H1 (cell line): Measurements from ENCODE around the gene SERPINF2. TPM values are rescaled to one million over a fixed set of nuclear protein-coding genes. Genes with fewer than 3 reads are reported as not detected.
A peak's percentile ranks its signal among the peaks of the same experiment; 100 is the strongest.

Experiments
- CTCF ChIA-PET: fragments of 300-600 bp; sonication (Branson Sonifier 250); formaldehyde crosslinking; loops from one replicate; lab custom pipeline; 2021; ENCODE audit not compliant: partially characterized antibody; lab: Charles Lee
- POLR2A ChIA-PET: fragments of 300-600 bp; sonication (Branson Sonifier 250); formaldehyde crosslinking; loops from one replicate; lab custom pipeline; 2021; ENCODE audit warnings: inconsistent platforms; ENCODE audit not compliant: partially characterized antibody; lab: Charles Lee
- DNase-seq, 2 experiments: peaks; one replicate each; pipeline versions ENCODE4 v3.0.0 to v3.0.0-alpha.2; 2010 to 2022; ENCODE audit warnings: low spot score in 2 of 2, low read depth in 1 of 2, mixed read lengths in 1 of 2
- FAIRE-seq: peaks from 2 replicates; lab custom pipeline; 2011; peaks lifted over from hg19 to GRCh38; lab: Jason Lieb, UNC
- H2AFZ ChIP-seq: 2 replicates; pipeline ENCODE4 v1.8.1; 2012; ENCODE audit warnings: low read length, inconsistent platforms
- H2AK5ac ChIP-seq: 2 replicates; pipeline ENCODE4 v1.6.1; 2013; ENCODE audit warnings: low read depth, low read length
- H2BK120ac ChIP-seq: replicated peaks from 2 replicates; pipeline ENCODE3; 2013; ENCODE audit warnings: low read depth, low read length, inconsistent platforms
- H2BK12ac ChIP-seq: 2 replicates; pipeline ENCODE4 v1.6.1; 2013; ENCODE audit warnings: low read depth, low read length
- H2BK15ac ChIP-seq: 2 replicates; pipeline ENCODE4 v1.6.1; 2013; ENCODE audit warnings: low read length
- H2BK20ac ChIP-seq: 2 replicates; pipeline ENCODE4 v1.6.1; 2013; ENCODE audit warnings: low read length
- H2BK5ac ChIP-seq: 2 replicates; pipeline ENCODE4 v1.6.1; 2013; ENCODE audit warnings: low read depth, low read length
- H3K14ac ChIP-seq: 2 replicates; pipeline ENCODE4 v1.6.1; 2013; ENCODE audit warnings: inconsistent platforms; ENCODE audit not compliant: insufficient read length
- H3K18ac ChIP-seq: 2 replicates; pipeline ENCODE4 v1.6.1; 2013; ENCODE audit warnings: low read length; ENCODE audit errors: extremely low read depth
- H3K23ac ChIP-seq: 2 replicates; pipeline ENCODE4 v1.6.1; 2013; ENCODE audit warnings: inconsistent platforms; ENCODE audit not compliant: insufficient read length
- H3K23me2 ChIP-seq: 2 replicates; pipeline ENCODE4 v1.6.1; 2013; ENCODE audit warnings: low read depth, low read length
- H3K27ac ChIP-seq: 2 replicates; pipeline ENCODE4 v1.6.1; 2011; ENCODE audit warnings: low read depth, low read length, inconsistent platforms
- H3K27me3 ChIP-seq, 4 experiments: replicated peaks in 1 of 4; 1 replicate in 1 of 4; 2 replicates in 3 of 4; pipeline versions ENCODE4 v1.6.1 to v1.8.1; 2011 to 2013; ENCODE audit warnings: low read length in 3 of 4, mild to moderate bottlenecking in 3 of 4, inconsistent platforms in 2 of 4, mixed read lengths in 2 of 4, moderate library complexity in 1 of 4; ENCODE audit not compliant: control insufficient read depth in 3 of 4, insufficient read depth in 3 of 4; ENCODE audit errors: extremely low read depth in 1 of 4
- H3K36me3 ChIP-seq, 4 experiments: 2 replicates each; pipeline versions ENCODE4 v1.6.1 to v1.8.1; 2011 to 2013; ENCODE audit warnings: mild to moderate bottlenecking in 4 of 4, low read length in 3 of 4, moderate library complexity in 2 of 4, control low read depth in 1 of 4, inconsistent platforms in 1 of 4; ENCODE audit not compliant: insufficient read depth in 4 of 4, control insufficient read depth in 2 of 4
- H3K4ac ChIP-seq: replicated peaks from 2 replicates; pipeline ENCODE3; 2013; ENCODE audit warnings: low read length, low read depth, mixed read lengths, inconsistent platforms; ENCODE audit not compliant: insufficient read length
- H3K4me1 ChIP-seq, 4 experiments: replicated peaks in 1 of 4; 1 replicate in 1 of 4; 2 replicates in 3 of 4; pipeline versions ENCODE4 v1.6.1 to v1.8.1; 2011 to 2013; ENCODE audit warnings: low read length in 3 of 4, inconsistent platforms in 2 of 4, mixed read lengths in 1 of 4; ENCODE audit not compliant: insufficient read depth in 4 of 4, control insufficient read depth in 3 of 4
- H3K4me2 ChIP-seq, 2 experiments: 2 replicates each; pipeline versions ENCODE4 v1.6.1 to v1.8.1; 2011 to 2013; ENCODE audit warnings: low read depth in 2 of 2, low read length in 2 of 2, control low read depth in 1 of 2, inconsistent platforms in 1 of 2, mild to moderate bottlenecking in 1 of 2; ENCODE audit not compliant: insufficient read depth in 1 of 2
- H3K4me3 ChIP-seq, 4 experiments: fragments of 200-600, 300-600 bp in 1 of 4; sonication (generic), shearing (Covaris generic), sonication (Bioruptor Twin) in 1 of 4; 2 replicates each; pipeline versions ENCODE4 v1.5.1 to v1.8.1; 2011 to 2016; ENCODE audit warnings: low read length in 4 of 4, low read depth in 3 of 4, control low read depth in 2 of 4, inconsistent platforms in 2 of 4, mild to moderate bottlenecking in 2 of 4, mixed read lengths in 1 of 4, moderate library complexity in 1 of 4; ENCODE audit not compliant: insufficient read depth in 2 of 4; ENCODE audit errors: extremely low read depth in 1 of 4
- H3K56ac ChIP-seq: replicated peaks from 2 replicates; pipeline ENCODE3; 2013; ENCODE audit warnings: low read depth, mild to moderate bottlenecking, mixed read lengths, low read length, inconsistent platforms; ENCODE audit not compliant: insufficient read length
- H3K79me1 ChIP-seq: 2 replicates; pipeline ENCODE4 v1.6.1; 2013; ENCODE audit warnings: low read depth, low read length, control low read depth
- H3K79me2 ChIP-seq, 2 experiments: 2 replicates each; pipeline versions ENCODE4 v1.6.1 to v1.8.1; 2012 to 2013; ENCODE audit warnings: low read length in 2 of 2, mild to moderate bottlenecking in 2 of 2, inconsistent platforms in 1 of 2; ENCODE audit not compliant: insufficient read depth in 2 of 2, control insufficient read depth in 1 of 2
- H3K9ac ChIP-seq, 4 experiments: replicated peaks in 1 of 4; 1 replicate in 1 of 4; 2 replicates in 3 of 4; pipeline versions ENCODE4 v1.6.1 to v1.8.1; 2011 to 2013; ENCODE audit warnings: low read depth in 3 of 4, low read length in 3 of 4, control low read depth in 2 of 4, mild to moderate bottlenecking in 2 of 4, moderate library complexity in 2 of 4, inconsistent platforms in 1 of 4; ENCODE audit errors: extremely low read depth in 1 of 4
- H3K9me3 ChIP-seq, 2 experiments: 2 replicates each; pipeline versions ENCODE4 v1.6.1 to v1.8.1; 2012 to 2013; ENCODE audit warnings: mild to moderate bottlenecking in 2 of 2, moderate library complexity in 2 of 2, control low read depth in 1 of 2, inconsistent platforms in 1 of 2, low read depth in 1 of 2, low read length in 1 of 2, mixed read lengths in 1 of 2; ENCODE audit not compliant: insufficient read depth in 2 of 2
- H4K20me1 ChIP-seq, 2 experiments: replicated peaks in 1 of 2; 2 replicates each; pipeline versions ENCODE3 to v1.8.1; 2011 to 2013; ENCODE audit warnings: inconsistent platforms in 2 of 2, low read length in 2 of 2, mild to moderate bottlenecking in 1 of 2; ENCODE audit not compliant: insufficient read depth in 2 of 2, control insufficient read depth in 1 of 2
- H4K5ac ChIP-seq: 2 replicates; pipeline ENCODE4 v1.6.1; 2013; ENCODE audit warnings: low read length, low read depth, mixed read lengths, inconsistent platforms; ENCODE audit not compliant: insufficient read length
- H4K8ac ChIP-seq: 2 replicates; pipeline ENCODE4 v1.8.0; 2013; ENCODE audit warnings: mild to moderate bottlenecking, moderate library complexity, low read length, inconsistent platforms; ENCODE audit not compliant: insufficient read depth; ENCODE audit errors: extremely low read depth
- H4K91ac ChIP-seq: replicated peaks from 2 replicates; pipeline ENCODE3; 2013; ENCODE audit warnings: low read length, mixed read lengths, inconsistent platforms; ENCODE audit not compliant: insufficient read length
- CBX5 ChIP-seq: fragments of 300-800, 300-1000 bp; sonication (generic); IDR thresholded peaks from 2 replicates; pipeline ENCODE4 v1.7.1; 2016; ENCODE audit warnings: antibody characterized with exemption, low read length, low read depth
- CBX8 ChIP-seq: fragments of 300-800, 300-1000 bp; sonication (generic); IDR thresholded peaks from 2 replicates; pipeline ENCODE4 v1.7.1; 2016; ENCODE audit warnings: low read depth, low read length, borderline replicate concordance
- CEBPB ChIP-seq: IDR thresholded peaks from 2 replicates; pipeline ENCODE4 v1.6.1; 2012; ENCODE audit warnings: low read depth, low read length
- CHD2 ChIP-seq: IDR thresholded peaks from 2 replicates; pipeline ENCODE4 v1.6.1; 2012; ENCODE audit warnings: low read length, improper control_type of control experiment
- EP300 ChIP-seq, 2 experiments: IDR thresholded peaks; 1 replicate in 1 of 2; 2 replicates in 1 of 2; pipeline ENCODE4 v1.6.1; 2011 to 2012; ENCODE audit warnings: low read depth in 2 of 2, low read length in 2 of 2, mild to moderate bottlenecking in 2 of 2, borderline replicate concordance in 1 of 2, inconsistent platforms in 1 of 2, moderate library complexity in 1 of 2
- KDM5A ChIP-seq: fragments of 200-600 bp; IDR thresholded peaks from 2 replicates; pipeline ENCODE4 v1.7.1; 2012; ENCODE audit warnings: mild to moderate bottlenecking, low read length, inconsistent platforms, mixed read lengths
- RBBP5 ChIP-seq: IDR thresholded peaks from 2 replicates; pipeline ENCODE4 v1.7.1; 2012; ENCODE audit warnings: low read depth, mild to moderate bottlenecking, inconsistent platforms, low read length, moderate library complexity, borderline replicate concordance
- TBP ChIP-seq: IDR thresholded peaks from 2 replicates; pipeline ENCODE4 v1.6.1; 2011; ENCODE audit warnings: low read depth, low read length, improper control_type of control experiment
- WGBS, 2 experiments: shearing (Covaris generic) in 1 of 2; methylation state at CpG; one replicate each; pipeline versions ENCODE4 v1.1.6 to v1.1.7; 2013 to 2015; ENCODE audit warnings: low lambda C conversion rate in 2 of 2, mixed read lengths in 2 of 2, inconsistent platforms in 1 of 2, low coverage in 1 of 2, missing lambda C conversion rate in 1 of 2; ENCODE audit not compliant: insufficient replicate concordance in 2 of 2, insufficient coverage in 1 of 2, insufficient read length in 1 of 2; ENCODE audit errors: extremely low coverage in 1 of 2, missing lambda C conversion rate in 1 of 2; 5-methylcytosine and 5-hydroxymethylcytosine counted together
- polyA plus RNA-seq, 7 experiments: library from polyadenylated mRNA; depleted of rRNA in 3 of 7; stranded (reverse) in 5 of 7; unstranded in 2 of 7; fragments of >200 nt in 5 of 7; fragments of 200-250 nt in 2 of 7; gene quantifications; 1 replicate in 5 of 7; 2 replicates in 1 of 7; 4 replicates in 1 of 7; pipeline versions ENCODE4 v1.2.1 to v1.2.3, GENCODE V29; 2011 to 2013; ENCODE audit warnings: missing spikeins in 2 of 7, mixed read lengths in 2 of 7
- total RNA-seq: library from RNA; stranded (reverse); fragmentation: NEBNext Ultra II Directional; extraction: Animal tissue kit (Norgen Biotek cat#: 25700); gene quantifications from 2 replicates; pipeline ENCODE4 v1.2.1, GENCODE V29; 2021

Gene SERPINF2
- total and polyA plus RNA-seq, 2 of the 8 experiments (the other 6 are each of a cell fraction or from before 2014, with no cell fraction given) = 1.8 to 3.2 TPM

- POLR2A ChIA-PET = interaction anchor here (0.6 to 1.5 kb wide), 4 partner anchors 8 to 64 kb away, joined by 3 to 4 read pairs (median 4); no protein-coding TSS in a partner anchor
- no peak overlapping the region for H3K23ac ChIP-seq
- 20% methylated on average over 4 of the region's 16 CpGs; no CpG with 5 or more reads in 1 of the 2 experiments for WGBS, 2 experiments
- no peak overlapping the region for H3K14ac ChIP-seq
- TF ChIP-seq KDM5A (no peak), CHD2 (no peak), CBX8 (no peak), CBX5 (no peak), EP300 (IDR thresholded peaks at IDR 0.05; ENCODE audit: borderline replicate concordance in 1 of 2, low read depth in 2 of 2, low read length in 2 of 2) (no peak), CEBPB (no peak), RBBP5 (no peak), TBP (no peak)
- TF ChIP-seq, all 59 proteins: peak for 0
- H3K79me2 ChIP-seq = no peaks in the 10 kb centered on the region
- no peak overlapping the region for H2BK120ac ChIP-seq
- no peak overlapping the region for H3K18ac ChIP-seq
- H2BK20ac ChIP-seq = no peak overlapping the region
- no peak overlapping the region for H2AK5ac ChIP-seq
- no peaks in the 10 kb centered on the region for H3K9me3 ChIP-seq
- peaks cover 0 to 5% of the 10 kb centered on the region in 2 experiments for H4K20me1 ChIP-seq
- FAIRE-seq = no peak
- peaks cover 0 to 2% (median 0%) of the 10 kb centered on the region in 4 experiments; a peak in 2 of 7 replicates for H3K27me3 ChIP-seq
- H3K4me1 ChIP-seq = peaks cover 0 to 14% (median 9%) of the 10 kb centered on the region in 4 experiments; a peak in 6 of 7 replicates
- H3K23me2 ChIP-seq = peaks cover 11% of the 10 kb centered on the region; the same call in 1 of the 2 replicates
- H2BK5ac ChIP-seq = no peak overlapping the region
- no peak overlapping the region for H2BK12ac ChIP-seq
- H4K8ac ChIP-seq = no peak overlapping the region
- H3K79me1 ChIP-seq = peaks cover 3% of the 10 kb centered on the region; the same call in 1 of the 2 replicates
- H3K4ac ChIP-seq = no peak overlapping the region
- H3K56ac ChIP-seq = no peak overlapping the region
- DNase-seq = no peak
- CTCF ChIA-PET = no interaction called here
- no peaks in the 10 kb centered on the region for H3K36me3 ChIP-seq
- H3K4me3 ChIP-seq = peak overlapping the region in 2 of 4 experiments; percentile 76 to 77; a peak in 4 of 8 replicates
- H2AFZ ChIP-seq = no peak overlapping the region
- no peak overlapping the region for H2BK15ac ChIP-seq
- no peak overlapping the region for H4K91ac ChIP-seq
- no peak overlapping the region for H3K9ac ChIP-seq
- H3K4me2 ChIP-seq = peak overlapping the region; percentile 88 to 95
- no peak overlapping the region for H3K27ac ChIP-seq
- no peak overlapping the region for H4K5ac ChIP-seq
Observed at GRCh38 chr17:1709403-1709951, 33.2 kb upstream of the SERPINF2 start.
